Neural progenitor cell (in vitro differentiated cells): Measurements from ENCODE around the gene ITPRID1. TPM values are rescaled to one million over a fixed set of nuclear protein-coding genes. Genes with fewer than 3 reads are reported as not detected.

Experiments
- DNase-seq: peaks from one replicate; pipeline ENCODE4 v3.0.0-alpha.2; 2016; ENCODE audit warnings: low spot score
- H2AFZ ChIP-seq: fragments of 200-600 bp; sonication (generic); replicated peaks from 2 replicates; pipeline ENCODE4 v1.6.1; 2016; ENCODE audit warnings: antibody characterized with exemption
- H3F3A ChIP-seq: fragments of 200-600 bp; sonication (generic); 2 replicates; pipeline ENCODE4 v1.6.1; 2016; ENCODE audit warnings: antibody characterized with exemption, low read depth
- H3K27ac ChIP-seq: fragments of 200-600 bp; sonication (generic); 2 replicates; pipeline ENCODE4 v1.5.1; 2016; ENCODE audit warnings: mild to moderate bottlenecking
- H3K27me3 ChIP-seq: fragments of 200-600 bp; sonication (generic); 2 replicates; pipeline ENCODE4 v1.6.1; 2016; ENCODE audit warnings: mild to moderate bottlenecking, moderate library complexity
- H3K36me3 ChIP-seq: fragments of 200-600 bp; sonication (generic); 2 replicates; pipeline ENCODE4 v1.5.1; 2016
- H3K4me1 ChIP-seq: fragments of 200-600 bp; sonication (generic); 2 replicates; pipeline ENCODE4 v1.6.1; 2016; ENCODE audit warnings: mixed run types
- H3K4me2 ChIP-seq: fragments of 200-600 bp; sonication (generic); 2 replicates; pipeline ENCODE4 v1.6.1; 2016
- H3K4me3 ChIP-seq: fragments of 200-600 bp; sonication (generic); 2 replicates; pipeline ENCODE4 v1.5.1; 2016
- H3K79me2 ChIP-seq: fragments of 200-600 bp; sonication (generic); 2 replicates; pipeline ENCODE4 v1.6.1; 2016; ENCODE audit warnings: low read depth
- H3K9ac ChIP-seq: fragments of 200-600 bp; sonication (generic); 2 replicates; pipeline ENCODE4 v1.6.1; 2016
- H3K9me3 ChIP-seq: fragments of 200-600 bp; sonication (generic); 2 replicates; pipeline ENCODE4 v1.5.1; 2016; ENCODE audit warnings: low read depth
- H4K20me1 ChIP-seq: fragments of 200-600 bp; sonication (generic); 2 replicates; pipeline ENCODE4 v1.6.1; 2016; ENCODE audit warnings: low read depth
- H3K27ac Mint-ChIP-seq: 3 replicates; pipeline ENCODE4 v1.8.0; 2021; ENCODE audit warnings: mixed read lengths
- H3K27me3 Mint-ChIP-seq: 2 replicates; pipeline ENCODE4 v1.8.0; 2022; ENCODE audit warnings: low read depth, mild to moderate bottlenecking, inconsistent platforms, moderate library complexity, mixed read lengths; ENCODE audit not compliant: insufficient read depth
- H3K36me3 Mint-ChIP-seq: 3 replicates; pipeline ENCODE4 v1.8.0; 2021; ENCODE audit warnings: mixed read lengths
- H3K4me1 Mint-ChIP-seq: 3 replicates; pipeline ENCODE4 v1.8.0; 2021; ENCODE audit warnings: mixed read lengths
- H3K4me3 Mint-ChIP-seq: 3 replicates; pipeline ENCODE4 v1.8.0; 2021; ENCODE audit warnings: mild to moderate bottlenecking, moderate library complexity, mixed read lengths
- H3K9me3 Mint-ChIP-seq: 3 replicates; pipeline ENCODE4 v1.8.0; 2020; ENCODE audit warnings: mixed read lengths
- CTCF ChIP-seq: fragments of 200-600 bp; sonication (generic); IDR thresholded peaks from 2 replicates; pipeline ENCODE4 v1.5.1; 2017; ENCODE audit warnings: antibody characterized with exemption, mild to moderate bottlenecking
- EZH2 ChIP-seq: fragments of 200-600 bp; sonication (generic); IDR thresholded peaks from 2 replicates; pipeline ENCODE4 v1.6.1; 2017; ENCODE audit warnings: antibody characterized with exemption, mild to moderate bottlenecking, moderate library complexity
- EZH2phosphoT487 ChIP-seq: fragments of 200-600 bp; sonication (generic); IDR thresholded peaks from 2 replicates; pipeline ENCODE4 v1.6.1; 2017; ENCODE audit warnings: antibody characterized with exemption
- total RNA-seq: library from RNA; depleted of rRNA; stranded (reverse); fragments of >200 nt; gene quantifications from 2 replicates; pipeline ENCODE4 v1.2.3, GENCODE V29; 2015; ENCODE audit warnings: low replicate concordance

ITPRID1 gene
- total RNA-seq, 1 donor from 2014 or later, result not detected

DNA sequence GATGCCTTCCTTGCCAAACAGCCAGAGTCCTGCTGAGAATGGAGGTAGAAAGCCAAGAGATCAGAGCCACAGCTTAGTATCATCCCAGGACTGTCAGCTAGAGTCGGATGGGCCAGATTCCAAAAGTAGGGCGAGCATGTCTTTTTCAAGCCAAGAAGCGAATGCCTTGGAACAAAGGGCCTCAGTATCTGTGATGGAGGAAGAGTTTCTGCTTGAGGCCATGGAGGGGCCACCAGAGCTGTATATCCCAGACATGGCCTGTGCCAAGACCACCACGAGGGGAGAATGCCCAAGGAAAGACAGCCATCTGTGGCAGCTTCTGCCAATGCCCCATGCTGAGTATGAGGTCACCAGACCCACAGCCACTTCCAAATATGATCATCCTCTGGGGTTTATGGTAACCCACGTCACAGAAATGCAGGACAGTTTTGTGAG is 128.8 kb downstream of the ITPRID1 start:
- no peaks in the 10 kb centered on the region for H3K79me2 ChIP-seq
- Mint-ChIP-seq H3K4me1 (peaks cover 14% of the 10 kb centered on the region), H3K36me3 (peaks cover 1% of the 10 kb centered on the region), H3K27me3 (no peaks in the 10 kb centered on the region), H3K4me3 (no peak overlapping the region), H3K9me3 (peaks cover 4% of the 10 kb centered on the region), H3K27ac (peak overlapping the region; percentile 15)
- TF ChIP-seq EZH2, result no peak
- TF ChIP-seq CTCF, result no peak
- TF ChIP-seq EZH2phosphoT487, result no peak
- H3K4me3 ChIP-seq, result no peak overlapping the region
- DNase-seq, result no peak
- no peak overlapping the region for H3K4me2 ChIP-seq
- H3K9me3 ChIP-seq, result no peaks in the 10 kb centered on the region
- H3K9ac ChIP-seq, result no peak overlapping the region
- H3K36me3 ChIP-seq, result no peaks in the 10 kb centered on the region
- no peak overlapping the region for H2AFZ ChIP-seq
- no peak overlapping the region for H3K27ac ChIP-seq
- H3K4me1 ChIP-seq, result no peaks in the 10 kb centered on the region
- H4K20me1 ChIP-seq, result no peaks in the 10 kb centered on the region
- no peaks in the 10 kb centered on the region for H3F3A ChIP-seq
- no peaks in the 10 kb centered on the region for H3K27me3 ChIP-seq

- no peaks in the 10 kb centered on the region for H3K9me3 ChIP-seq
- H3K27ac ChIP-seq, result no peak overlapping the region
- H3K4me3 Mint-ChIP-seq, result no peak overlapping the region
- no peak overlapping the region for H3K4me2 ChIP-seq
- no peaks in the 10 kb centered on the region for H3K36me3 Mint-ChIP-seq
- H3K27me3 Mint-ChIP-seq, result peaks cover 4% of the 10 kb centered on the region
- no peak overlapping the region for H3K9ac ChIP-seq
- H3K36me3 ChIP-seq, result no peaks in the 10 kb centered on the region
- H3K9me3 Mint-ChIP-seq, result peaks cover 2% of the 10 kb centered on the region
- H3K27me3 ChIP-seq, result peaks cover 3% of the 10 kb centered on the region
- no peak for DNase-seq
- H2AFZ ChIP-seq, result no peak overlapping the region
- peaks cover 6% of the 10 kb centered on the region for H3F3A ChIP-seq
- peaks cover 49% of the 10 kb centered on the region for H3K4me1 Mint-ChIP-seq
- TF ChIP-seq EZH2 (no peak), EZH2phosphoT487 (no peak), CTCF (no peak)
- H3K4me3 ChIP-seq, result no peak overlapping the region
- no peak overlapping the region for H3K27ac Mint-ChIP-seq
- no peaks in the 10 kb centered on the region for H3K79me2 ChIP-seq
- peaks cover 16% of the 10 kb centered on the region for H3K4me1 ChIP-seq
- no peaks in the 10 kb centered on the region for H4K20me1 ChIP-seq
Measured at GRCh38 chr7:31646942-31647341, 133.1 kb downstream of the ITPRID1 start.

DNA sequence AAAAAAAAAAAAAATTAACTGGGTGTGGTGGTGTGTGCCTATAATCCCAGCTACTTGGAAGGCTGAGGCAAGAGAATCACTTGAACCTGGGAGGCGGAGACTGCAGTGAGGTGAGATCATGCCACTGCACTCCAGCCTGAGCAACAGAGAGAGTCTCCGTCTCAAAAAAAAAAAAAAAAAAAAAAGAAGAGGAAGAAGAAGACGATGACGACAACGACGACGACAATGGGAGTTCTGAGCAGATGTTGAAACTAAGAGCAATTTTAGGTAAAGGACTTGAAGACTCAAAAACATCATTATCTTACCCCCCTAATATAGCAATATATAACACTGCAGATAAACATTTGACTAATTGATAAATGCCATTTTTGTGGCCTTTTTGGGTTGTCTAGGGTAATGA is 133.6 kb downstream of the ITPRID1 start:
- H3K27me3 ChIP-seq, result peaks cover 9% of the 10 kb centered on the region
- H3K4me3 ChIP-seq, result no peak overlapping the region
- H3K27ac ChIP-seq, result no peak overlapping the region
- DNase-seq, result no peak
- Mint-ChIP-seq H3K4me3 (no peak overlapping the region), H3K36me3 (no peaks in the 10 kb centered on the region), H3K9me3 (peaks cover 1% of the 10 kb centered on the region), H3K4me1 (peaks cover 52% of the 10 kb centered on the region), H3K27me3 (peaks cover 4% of the 10 kb centered on the region), H3K27ac (no peak overlapping the region)
- H3K4me1 ChIP-seq, result peaks cover 18% of the 10 kb centered on the region
- TF ChIP-seq EZH2phosphoT487 (no peak), CTCF (no peak), EZH2 (no peak)
- H4K20me1 ChIP-seq, result no peaks in the 10 kb centered on the region
- no peaks in the 10 kb centered on the region for H3K79me2 ChIP-seq
- H3K36me3 ChIP-seq, result no peaks in the 10 kb centered on the region
- no peak overlapping the region for H3K9ac ChIP-seq
- H3K4me2 ChIP-seq, result no peak overlapping the region
- no peak overlapping the region for H2AFZ ChIP-seq
- no peaks in the 10 kb centered on the region for H3K9me3 ChIP-seq
- H3F3A ChIP-seq, result peaks cover 6% of the 10 kb centered on the region

DNA sequence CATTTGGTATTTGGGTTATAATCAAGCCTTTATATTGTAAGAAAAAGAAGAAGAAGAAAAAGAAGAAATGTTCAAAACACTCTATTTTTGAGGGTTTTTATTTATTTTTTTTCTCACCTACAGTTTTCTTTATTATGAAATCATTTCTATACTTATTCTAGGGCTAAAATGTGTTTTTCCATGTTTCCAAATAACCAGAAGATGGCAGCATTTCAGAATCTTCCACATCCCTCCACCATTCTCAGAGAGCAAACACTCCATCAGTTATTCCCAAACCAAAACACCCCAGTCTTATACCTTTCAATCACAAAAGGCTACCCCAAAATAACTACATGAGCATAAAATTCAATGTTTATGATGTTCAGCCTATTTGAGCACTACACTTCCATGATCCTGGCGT is 134.4 kb downstream of the ITPRID1 start:
- DNase-seq, result peak; percentile 23
- no peak overlapping the region for H3K4me2 ChIP-seq
- Mint-ChIP-seq H3K36me3 (no peaks in the 10 kb centered on the region), H3K4me3 (no peak overlapping the region), H3K27ac (no peak overlapping the region), H3K27me3 (peaks cover 8% of the 10 kb centered on the region), H3K9me3 (no peaks in the 10 kb centered on the region), H3K4me1 (peaks cover 52% of the 10 kb centered on the region)
- H3K9ac ChIP-seq, result no peak overlapping the region
- H3K4me3 ChIP-seq, result no peak overlapping the region
- no peaks in the 10 kb centered on the region for H3K36me3 ChIP-seq
- H4K20me1 ChIP-seq, result no peaks in the 10 kb centered on the region
- no peaks in the 10 kb centered on the region for H3K9me3 ChIP-seq
- peaks cover 17% of the 10 kb centered on the region for H3K27me3 ChIP-seq
- TF ChIP-seq CTCF (peak; percentile 55), EZH2 (no peak), EZH2phosphoT487 (no peak)
- H3K27ac ChIP-seq, result no peak overlapping the region
- H3F3A ChIP-seq, result peaks cover 6% of the 10 kb centered on the region
- peaks cover 18% of the 10 kb centered on the region for H3K4me1 ChIP-seq
- no peak overlapping the region for H2AFZ ChIP-seq
- H3K79me2 ChIP-seq, result no peaks in the 10 kb centered on the region
